ENCODE measurements around the gene RSPO4. TPM values are rescaled to one million over a fixed set of nuclear protein-coding genes. Genes with fewer than 3 reads are reported as not detected.

Gene RSPO4
- total and polyA plus RNA-seq, 9 of the 15 experiments (the other 6 are each of a cell fraction or from before 2014, with no cell fraction given): 0.04 to 0.34 TPM; not detected in 7

DNA sequence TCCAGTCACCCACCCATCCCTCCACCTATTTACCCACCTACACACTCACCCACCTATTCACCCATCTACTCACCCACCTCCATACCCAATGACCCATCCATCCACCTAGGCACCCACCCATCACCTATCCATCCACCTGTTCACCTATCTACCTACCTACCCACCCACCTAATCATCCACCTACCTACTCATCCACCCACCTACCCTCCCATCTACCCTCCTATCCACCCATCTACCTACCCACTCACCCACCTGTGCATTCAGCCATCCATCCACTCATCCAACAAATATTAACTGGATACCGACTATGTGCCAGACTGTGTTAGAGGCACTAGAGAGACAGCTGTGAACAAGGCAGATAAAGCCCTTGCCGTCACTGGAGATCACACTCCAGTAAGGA is 40.3 kb downstream of the RSPO4 start:
- Histone ChIP-seq H3K4me1 (replicated peaks in 1 of 2; ENCODE audit: control insufficient read depth in 2 of 2, insufficient read depth in 2 of 2, low read length in 2 of 2) (peaks cover 0 to 6% of the 10 kb centered on the region in 2 experiments; a peak in 2 of 5 replicates), H3K9me3 (replicated peaks; ENCODE audit: control insufficient read depth, insufficient read depth, low read depth, low read length) (no peaks in the 10 kb centered on the region), H3K9ac (ENCODE audit: insufficient read depth in 1 of 2, low read depth in 2 of 2, low read length in 2 of 2) (no peak overlapping the region), H2AFZ (ENCODE audit: low read depth, low read length) (no peak overlapping the region), H3K27me3 (ENCODE audit: control insufficient read depth in 2 of 2, insufficient read depth in 2 of 2, low read length in 2 of 2) (peaks cover 8 to 57% of the 10 kb centered on the region in 2 experiments), H4K20me1 (replicated peaks; ENCODE audit: control insufficient read depth, insufficient read depth, low read length) (no peaks in the 10 kb centered on the region), H3K27ac (ENCODE audit: extremely low read depth, low read depth, low read length) (no peak overlapping the region), H3K4me2 (ENCODE audit: insufficient read depth, low read length) (no peak overlapping the region), H3K4me3 (no peak overlapping the region), H3K36me3 (ENCODE audit: control insufficient read depth, insufficient read depth, low read length) (no peaks in the 10 kb centered on the region), H3K9me1 (ENCODE audit: control insufficient read depth, insufficient read depth, low read length) (no peaks in the 10 kb centered on the region), H3K79me2 (ENCODE audit: control insufficient read depth, insufficient read depth, low read length) (no peaks in the 10 kb centered on the region)
- no TSS peak for BruUV-seq (replicated peaks)
- intact Hi-C loops (cut with micrococcal nuclease) (no loop called here), in situ Hi-C loops (cut with MboI) (no loop called here)
- CTCF ChIA-PET (ENCODE audit: low intra/inter-chr PET ratio): no interaction called here
- no peak for FAIRE-seq
- ATAC-seq: no peak
- POLR2A ChIA-PET: interaction anchor here (0.6 kb wide), 1 partner anchor 99 kb away, joined by 3 read pairs; no protein-coding TSS in a partner anchor
- TF ChIP-seq ZNF212 (CRISPR knock-in tag; IDR thresholded peaks at IDR 0.05) (no peak), ZNF146 (CRISPR knock-in tag; IDR thresholded peaks at IDR 0.05; ENCODE audit: unreplicated experiment) (no peak), NFRKB (IDR thresholded peaks at IDR 0.05; ENCODE audit: low read depth) (no peak), ZNF217 (CRISPR knock-in tag; IDR thresholded peaks at IDR 0.05) (no peak), KLF13 (tag; IDR thresholded peaks at IDR 0.05; ENCODE audit: borderline replicate concordance, low read depth) (no peak), SMARCC2 (IDR thresholded peaks at IDR 0.05; ENCODE audit: low read depth) (no peak)
- DNase-seq (ENCODE audit: extremely low read depth in 1 of 4, low spot score in 3 of 4): no peak
- WGBS (ENCODE audit: insufficient coverage, low coverage, missing lambda C conversion rate): 0% methylated on average over 2 of the region's 2 CpGs
